ENCODE data around the gene SHISA8.

The SHISA8 gene

GRCh38 chr22:41934284-41935014 lies 19.6 kb upstream of the SHISA8 start:
- no peak for DNase-seq (ENCODE audit: low read depth, low spot score)
- no peak overlapping the region for H3K27ac ChIP-seq

- no peak overlapping the region for H3K27ac ChIP-seq
- DNase-seq (ENCODE audit: low read depth, low spot score) = no peak
Measured at GRCh38 chr22:41933411-41934177, 18.7 kb upstream of the SHISA8 start.

- no peak overlapping the region for H3K27ac ChIP-seq
- DNase-seq (ENCODE audit: low read depth, low spot score) = no peak
Measured at GRCh38 chr22:41932353-41932752, 17.5 kb upstream of the SHISA8 start.

DNA sequence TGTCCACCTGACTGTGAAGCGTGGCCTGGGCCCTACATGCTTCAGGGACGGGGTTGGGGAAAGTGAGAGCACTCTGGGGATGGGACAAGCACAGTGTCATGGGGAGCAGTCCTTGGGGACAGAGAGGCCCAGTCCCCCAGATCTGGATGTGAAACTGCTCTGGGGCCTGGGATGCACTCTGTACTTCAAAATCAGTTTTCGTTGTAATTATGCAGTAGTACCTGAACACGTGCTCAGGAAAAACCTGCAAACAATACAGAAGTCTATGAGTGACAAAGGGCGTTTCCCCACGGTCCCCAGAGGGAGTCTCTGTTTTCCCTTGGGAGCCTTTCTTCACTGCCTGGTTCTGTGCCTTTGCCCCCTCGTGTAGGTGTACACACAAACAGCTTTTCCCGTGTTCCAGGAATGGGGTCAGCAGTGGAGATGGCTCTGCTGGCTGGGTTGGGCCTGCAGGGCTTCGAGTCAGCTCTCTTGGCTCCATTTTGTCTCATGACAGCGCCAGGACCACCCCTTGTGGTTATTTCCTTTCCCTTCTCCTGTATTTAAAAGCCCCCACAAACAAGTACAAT lies 16.9 kb upstream of the SHISA8 start:
- H3K27ac ChIP-seq = no peak overlapping the region
- no peak for DNase-seq (ENCODE audit: low read depth, low spot score)

DNA sequence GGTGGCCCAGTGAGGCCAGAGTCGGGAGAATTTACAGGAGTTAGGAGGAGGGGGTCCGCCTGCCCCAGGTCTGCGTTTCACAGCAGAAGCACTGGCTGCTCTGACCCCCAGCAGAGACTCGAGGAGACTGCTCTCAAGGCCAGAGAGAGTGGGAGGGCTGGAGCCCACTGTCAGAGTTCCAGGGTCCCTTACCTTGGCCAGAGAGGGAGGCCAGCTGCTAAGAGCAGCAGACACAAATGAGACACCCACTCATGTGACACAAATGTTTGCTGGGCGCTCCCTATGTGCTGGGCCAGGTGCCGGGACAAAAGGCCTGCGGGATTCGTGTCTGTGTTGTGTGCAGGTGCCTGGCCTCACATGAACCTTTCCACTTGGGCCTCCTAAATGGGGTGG lies 14.5 kb upstream of the SHISA8 start:
- no peak for DNase-seq (ENCODE audit: low read depth, low spot score)
- H3K27ac ChIP-seq = no peak overlapping the region

DNA sequence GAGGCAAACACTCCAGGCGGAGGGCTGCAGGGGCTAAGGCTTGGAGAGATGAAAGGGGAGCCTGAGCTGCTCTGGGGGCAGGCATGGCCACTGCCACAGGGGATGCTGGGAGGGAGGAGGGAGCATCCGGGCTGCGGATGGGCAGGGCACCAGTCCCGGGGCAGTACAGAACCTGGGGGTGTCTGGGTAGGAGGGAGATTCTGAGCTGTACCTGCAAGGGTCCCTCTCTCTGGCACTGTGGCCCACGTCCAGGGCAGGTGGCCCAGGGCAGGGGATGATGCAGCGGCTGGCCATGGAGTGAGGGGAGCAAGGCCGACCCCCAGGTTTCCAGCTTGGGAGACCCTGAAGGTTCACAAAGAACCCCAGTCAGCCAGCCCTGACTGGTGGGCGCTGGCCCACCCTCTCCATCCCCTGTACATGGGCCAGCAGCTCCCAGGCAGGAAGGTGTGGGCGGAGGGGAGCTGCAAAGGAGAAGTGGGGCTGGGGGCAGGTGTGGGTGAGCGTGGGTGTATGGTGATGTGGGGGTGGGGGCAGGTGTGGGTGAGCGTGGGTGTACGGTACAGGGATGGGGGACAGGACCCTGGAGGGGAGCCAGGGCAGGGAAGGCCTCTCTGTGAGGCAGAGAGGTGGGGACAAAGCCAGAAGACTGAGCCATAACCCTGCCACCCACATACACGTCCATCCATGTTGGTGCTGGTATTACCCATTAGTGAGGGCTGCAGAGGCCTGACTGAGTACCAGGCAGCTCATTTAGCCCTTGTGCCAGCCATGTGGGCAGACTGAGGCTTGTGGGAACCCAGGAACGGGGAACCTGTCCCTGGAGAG lies 13.9 kb upstream of the SHISA8 start:
- no peak for DNase-seq (ENCODE audit: low read depth, low spot score)
- H3K27ac ChIP-seq = no peak overlapping the region

DNA sequence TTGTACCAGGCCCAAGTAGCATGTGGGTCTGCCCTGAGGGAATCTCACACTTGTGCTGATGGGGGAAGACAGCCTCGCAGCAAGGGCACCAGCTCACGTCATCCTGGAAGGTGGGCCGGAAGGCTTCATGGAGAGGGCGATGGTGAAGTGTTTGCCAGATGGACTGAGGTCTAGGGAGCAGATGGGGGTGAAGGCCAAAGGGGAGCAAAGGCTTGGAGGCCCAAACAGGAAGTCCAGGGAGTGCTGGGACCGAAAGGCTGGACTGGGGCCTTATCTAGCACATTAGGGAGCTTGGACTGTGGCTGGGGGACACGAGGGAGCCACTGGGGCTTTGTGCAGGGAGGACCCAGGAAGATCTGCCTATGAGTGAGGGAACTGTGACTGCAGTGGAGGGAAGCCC lies 12.9 kb upstream of the SHISA8 start:
- no peak overlapping the region for H3K27ac ChIP-seq

DNA sequence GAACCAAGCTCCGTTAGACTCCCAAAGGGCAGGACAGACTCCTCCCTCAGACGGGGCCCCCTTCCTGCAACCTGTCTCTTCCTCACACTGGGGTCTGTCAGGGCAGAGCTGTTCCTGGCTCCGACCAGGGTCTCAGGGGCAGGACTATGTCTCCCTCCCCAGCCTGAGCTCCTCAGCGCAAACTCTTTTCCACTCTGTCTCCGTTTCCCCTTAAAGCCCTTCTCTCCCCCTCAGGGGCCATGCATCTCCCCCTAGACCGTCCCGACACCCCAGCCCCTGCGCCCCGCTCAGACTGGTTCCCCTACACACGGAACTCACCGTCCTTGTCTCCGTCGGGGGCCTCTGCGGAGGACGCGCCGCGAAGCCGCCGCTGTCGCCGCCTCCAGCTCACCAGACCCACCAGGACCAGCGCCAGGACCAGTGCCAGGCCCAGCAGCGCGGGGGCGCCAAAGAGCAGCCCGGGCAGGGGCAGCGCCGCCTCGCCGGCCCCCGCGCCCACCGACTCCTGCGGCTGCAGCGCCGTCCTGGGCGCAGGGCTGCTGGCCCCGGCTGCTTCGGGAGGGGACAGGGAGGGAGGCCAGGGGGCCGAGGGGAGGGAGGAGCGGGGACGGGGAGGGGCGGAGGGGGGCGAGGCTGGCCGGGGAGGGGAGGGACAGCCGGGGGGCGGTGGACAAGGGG lies 11.0 kb upstream of the SHISA8 start:
- DNase-seq (ENCODE audit: low read depth, low spot score) = no peak
- H3K27ac ChIP-seq = no peak overlapping the region

More for the DNA sequence above, 12.9 kb upstream of the SHISA8 start:
- DNase-seq (ENCODE audit: low read depth, low spot score) = no peak

DNA sequence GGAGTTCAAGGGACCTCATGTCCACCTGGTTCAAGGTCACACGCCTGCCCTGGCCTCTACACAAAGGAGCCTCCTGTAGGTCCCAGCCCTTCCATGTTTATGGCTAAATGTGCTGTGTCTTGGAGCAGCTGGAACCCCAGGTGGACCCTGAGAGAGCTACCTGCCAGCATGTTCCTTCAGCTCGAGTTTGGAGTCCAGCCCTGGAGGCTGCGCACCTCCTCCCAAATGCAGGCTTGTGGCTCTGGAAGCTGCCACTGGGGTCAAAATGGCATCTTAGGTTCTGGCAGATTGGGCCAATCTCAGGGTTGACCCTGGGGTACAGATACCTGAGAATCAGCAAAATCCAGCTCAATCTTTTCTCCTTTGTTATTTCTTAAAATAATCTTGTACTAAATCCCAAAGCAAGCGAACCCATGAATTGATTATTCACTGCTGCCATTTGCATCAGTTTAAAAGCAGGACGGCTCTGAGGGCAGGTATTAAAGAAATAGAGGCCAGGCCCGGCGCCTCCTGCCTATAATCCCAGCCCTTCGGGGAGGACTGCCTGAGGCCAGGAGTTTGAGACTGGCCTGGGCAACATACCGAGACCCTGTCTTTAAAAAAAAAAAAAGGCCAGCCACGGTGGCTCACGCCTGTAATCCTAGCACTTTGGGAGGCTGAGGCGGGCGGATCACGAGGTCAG lies 8.9 kb upstream of the SHISA8 start:
- no peak overlapping the region for H3K27ac ChIP-seq
- no peak for DNase-seq (ENCODE audit: low read depth, low spot score)

DNA sequence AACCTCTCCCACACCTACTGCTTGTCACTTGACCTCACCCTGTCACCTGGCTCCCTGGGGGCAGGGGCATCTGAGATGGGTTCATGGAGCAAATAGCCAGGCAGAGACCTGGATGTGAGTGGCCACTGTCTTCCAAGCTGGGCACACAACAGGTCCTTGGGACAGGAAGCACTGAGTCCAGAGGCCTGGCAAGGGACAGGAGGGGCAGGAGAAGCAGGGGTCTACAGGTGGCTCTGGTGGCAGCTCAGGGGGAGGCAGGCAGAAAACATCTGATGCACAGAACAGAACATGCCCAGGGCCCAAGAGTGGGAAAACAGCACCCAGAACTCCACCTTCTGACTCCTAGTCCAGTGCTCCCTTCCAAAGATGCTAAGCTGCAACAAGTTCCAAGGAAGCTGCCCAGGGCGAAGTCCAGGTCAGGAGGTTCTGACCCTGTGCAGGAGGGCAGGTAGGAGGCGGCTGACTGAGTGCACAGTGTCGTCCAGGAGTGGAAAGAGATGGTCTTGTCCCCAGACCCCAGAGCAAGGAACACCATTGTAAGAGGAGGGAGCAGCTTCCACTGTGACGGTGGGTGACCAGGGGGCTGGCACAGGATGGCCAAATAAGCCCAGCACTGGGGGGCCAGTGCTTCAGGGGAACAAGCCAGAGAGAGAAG lies 8.2 kb upstream of the SHISA8 start:
- no peak overlapping the region for H3K27ac ChIP-seq
- DNase-seq (ENCODE audit: low read depth, low spot score) = no peak

DNA sequence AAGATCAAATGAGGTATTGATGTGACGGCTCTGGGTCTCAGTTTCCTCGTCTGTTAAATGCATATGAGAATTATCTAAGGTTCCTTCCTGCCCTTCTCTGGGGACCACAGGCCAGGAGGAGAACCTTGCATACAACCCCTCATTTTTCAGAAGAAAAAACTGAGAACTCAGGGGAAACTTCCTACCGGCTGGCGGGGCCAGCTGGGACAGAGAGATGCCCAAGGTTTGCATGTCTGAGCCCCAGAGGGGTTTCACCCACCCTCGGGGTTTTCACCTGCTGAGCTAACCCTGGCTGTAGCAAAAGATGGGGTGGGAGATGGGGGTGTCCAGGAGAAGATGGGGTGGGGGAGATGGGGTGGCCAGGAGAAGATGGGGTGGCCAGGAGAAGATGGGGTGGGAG lies 7.5 kb upstream of the SHISA8 start:
- DNase-seq (ENCODE audit: low read depth, low spot score) = no peak
- no peak overlapping the region for H3K27ac ChIP-seq

- H3K27ac ChIP-seq = no peak overlapping the region
- no peak for DNase-seq (ENCODE audit: low read depth, low spot score)
Measured at GRCh38 chr22:41920271-41920976, 5.5 kb upstream of the SHISA8 start.

- no peak overlapping the region for H3K27ac ChIP-seq
Measured at GRCh38 chr22:41919357-41920224, 4.7 kb upstream of the SHISA8 start.

DNA sequence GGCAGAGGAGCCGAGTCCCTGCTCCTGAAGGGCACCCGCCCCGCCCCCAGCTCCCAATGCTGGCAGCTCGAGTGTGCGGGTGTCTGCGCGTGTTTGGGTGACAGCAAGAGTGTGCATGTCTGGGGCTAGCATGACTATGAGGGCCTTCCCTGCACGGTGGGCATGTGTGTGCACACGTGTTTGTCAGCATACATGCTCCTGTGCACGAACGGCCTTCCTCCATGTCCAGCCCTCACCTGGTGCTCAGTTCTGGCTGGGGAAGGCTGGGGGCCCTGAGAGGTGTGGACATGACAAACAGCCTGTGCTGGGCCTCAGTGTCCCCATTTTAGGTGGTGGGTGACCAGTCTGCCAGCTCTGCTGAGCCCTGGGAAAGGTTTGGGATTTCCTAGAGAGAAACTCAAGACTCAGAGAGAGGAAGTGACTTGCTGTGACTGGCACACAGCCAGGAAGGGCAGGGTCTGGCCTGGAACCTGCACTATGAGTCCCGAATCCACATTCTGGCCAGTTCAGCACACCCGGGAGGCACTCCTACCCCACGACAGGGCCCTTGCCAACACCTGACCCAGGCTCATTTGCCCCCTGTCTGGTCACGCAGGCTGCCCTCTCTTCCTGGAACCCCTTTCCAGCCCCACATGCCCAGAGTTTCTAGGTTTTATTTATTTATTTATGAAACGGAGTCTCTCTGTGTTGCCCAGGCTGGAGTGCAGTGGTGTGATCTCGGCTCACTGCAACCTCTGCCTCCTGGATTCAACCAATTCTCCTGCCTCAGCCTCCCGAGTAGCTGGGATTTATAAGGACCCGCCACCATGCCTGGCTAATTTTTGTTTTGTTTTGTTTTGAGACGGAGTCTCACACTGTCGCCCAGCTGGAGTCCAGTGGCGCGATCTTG lies 3.3 kb upstream of the SHISA8 start:
- DNase-seq (ENCODE audit: low read depth, low spot score) = no peak

More at GRCh38 chr22:41919357-41920224, 4.7 kb upstream of the SHISA8 start:
- DNase-seq (ENCODE audit: low read depth, low spot score) = no peak

DNA sequence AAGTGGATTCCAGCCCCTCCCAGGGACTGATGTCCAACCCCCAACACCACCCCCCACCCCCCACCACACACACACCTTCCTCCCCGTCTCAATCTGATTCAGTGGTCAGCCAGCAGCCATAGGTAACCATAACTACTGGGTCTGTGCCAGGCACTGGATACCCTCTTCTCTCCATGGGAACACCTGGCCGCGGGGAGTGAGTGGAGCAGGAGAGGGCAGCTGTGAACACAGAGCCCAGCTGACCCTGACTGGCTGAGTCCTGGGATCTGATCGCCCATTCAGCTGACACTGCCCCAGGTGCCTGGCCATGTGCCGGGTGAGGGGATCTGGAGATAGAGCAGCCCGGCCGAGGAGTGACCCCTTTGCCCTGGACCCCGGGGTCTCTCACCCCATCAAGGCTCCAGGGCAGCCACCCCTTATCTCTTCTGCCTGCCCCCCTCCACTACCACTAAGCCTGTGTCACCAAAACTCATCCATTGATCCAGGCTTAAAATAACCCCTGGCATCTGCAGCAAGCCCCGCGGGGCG lies 2.6 kb upstream of the SHISA8 start:
- H3K27ac ChIP-seq = no peak overlapping the region
- DNase-seq (ENCODE audit: low read depth, low spot score) = no peak

More for the DNA sequence above, 3.3 kb upstream of the SHISA8 start:
- H3K27ac ChIP-seq = no peak overlapping the region

DNA sequence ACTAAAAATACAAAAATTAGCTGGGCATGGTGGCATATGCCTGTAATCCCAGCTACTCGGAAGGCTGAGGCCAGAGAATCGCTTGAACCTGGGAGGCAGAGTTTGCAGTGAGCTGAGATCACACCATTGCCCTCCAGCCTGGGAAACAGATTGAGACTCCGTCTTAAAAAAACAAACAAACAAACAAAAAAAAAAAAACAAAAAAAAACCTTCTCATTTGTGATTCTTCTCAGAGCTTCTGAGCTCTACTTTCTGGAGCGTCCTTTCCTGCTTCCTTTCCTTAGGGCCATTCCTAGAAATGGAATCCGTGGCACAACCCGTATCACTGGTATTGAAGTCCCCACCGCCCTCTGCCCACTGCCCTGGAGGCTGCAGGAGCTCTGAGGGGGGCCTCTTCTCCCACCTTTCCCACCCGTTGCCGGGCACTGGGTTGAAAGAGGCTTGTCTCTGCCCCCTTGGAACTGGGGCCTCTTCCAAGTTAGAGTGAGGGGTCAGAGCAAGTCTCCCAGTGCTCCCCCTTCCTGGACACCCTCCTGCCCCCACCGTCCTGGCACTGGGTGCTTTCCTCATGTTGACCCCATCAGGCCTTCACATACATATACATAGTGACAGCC lies 2.0 kb upstream of the SHISA8 start:
- DNase-seq (ENCODE audit: low read depth, low spot score) = no peak
- H3K27ac ChIP-seq = no peak overlapping the region

Measured in epithelial cell of prostate (primary cell).